Stimulated activated CD4-positive, alpha-beta T cell treated with anti-CD3 and anti-CD28 coated beads, Interleukin-1b, Interleukin-23, amount 100 ng/mL, for 4 hours (primary cell): ENCODE results near the gene UBE2L5.

Experiments used
- DNase-seq, 2 donors: peaks; one replicate each; pipeline ENCODE4 v3.0.0-alpha.2; 2020; ENCODE audit warnings: low read depth in 2 of 2

The UBE2L5 gene

DNA sequence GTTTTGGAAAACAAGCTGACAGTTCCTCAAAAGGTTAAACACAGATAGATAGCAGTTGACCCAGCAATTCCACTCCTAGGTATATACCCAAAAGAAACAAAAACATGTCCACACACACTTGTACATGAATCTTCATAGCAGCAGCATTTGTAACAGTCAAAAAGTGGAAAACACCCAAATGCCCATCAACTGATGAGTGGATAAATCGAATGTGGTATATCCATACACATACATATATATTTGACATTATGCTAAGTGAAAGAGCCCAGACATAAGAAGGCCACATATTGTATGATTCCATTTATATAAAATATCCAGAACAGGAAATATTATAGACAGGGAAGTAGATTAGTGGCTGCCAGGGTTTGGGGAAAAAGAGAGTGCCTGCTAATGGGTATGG, 51.4 kb downstream of the UBE2L5 start:
- no peak for DNase-seq

DNA sequence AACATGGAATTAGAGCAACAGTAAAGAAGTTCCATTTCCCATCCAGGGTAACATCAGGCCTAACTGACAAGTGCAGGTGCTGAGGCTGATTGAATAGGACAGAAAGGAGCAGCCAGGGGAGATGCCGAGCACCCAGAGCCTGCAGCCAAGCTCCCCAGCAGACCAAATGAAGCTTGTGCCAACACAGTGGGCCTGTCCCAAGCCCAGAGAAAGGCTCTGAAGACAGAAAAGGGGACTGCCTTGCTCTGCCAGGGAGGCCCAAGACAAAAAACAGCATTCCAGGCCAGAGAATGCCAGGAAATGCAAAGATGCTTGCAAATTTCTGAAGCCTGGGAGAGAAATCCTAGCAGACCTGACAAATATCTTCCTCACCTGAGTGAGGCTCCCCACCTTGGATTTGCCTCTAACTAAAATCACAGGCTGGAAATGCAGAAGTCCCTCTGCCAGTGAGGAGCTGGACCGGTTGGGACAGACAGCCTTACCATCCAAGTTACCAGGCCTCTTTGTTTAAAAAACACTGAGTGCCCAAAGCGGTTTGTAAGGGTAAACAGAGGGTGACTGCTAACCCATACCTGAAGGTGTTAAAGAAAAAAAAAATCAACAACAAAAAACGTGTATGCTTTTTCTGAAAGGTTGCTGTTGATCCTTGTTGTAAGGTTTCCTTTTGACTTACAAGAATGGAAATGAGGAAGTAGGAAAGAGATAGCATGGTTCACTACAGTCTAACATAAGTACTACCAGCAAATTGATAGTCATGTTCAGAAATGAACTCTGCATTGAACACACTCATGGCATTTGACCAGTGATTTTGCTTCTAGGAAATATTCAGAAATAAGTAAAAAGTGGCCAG, 55.3 kb downstream of the UBE2L5 start:
- DNase-seq: no peak
